ENCODE measurements around the gene CYTH3.
"Not testable (repeated sequence)": the region's sequence is repeated elsewhere in the genome, so short reads cannot be mapped to it uniquely, and the experiment has no call there.

Gene CYTH3

GRCh38 chr7:6291531-6291930 is 19.1 kb upstream of the CYTH3 start:
- Histone ChIP-seq H3K4me1 (ENCODE audit: insufficient read depth, low read length) (no peaks in the 10 kb centered on the region), H3K9ac (ENCODE audit: low read depth, low read length) (no peak overlapping the region), H3K36me3 (ENCODE audit: insufficient read depth, low read length) (no peaks in the 10 kb centered on the region), H3K9me3 (ENCODE audit: control insufficient read depth, insufficient read depth, low read length) (no peaks in the 10 kb centered on the region)

GRCh38 chr7:6290319-6290741 is 17.9 kb upstream of the CYTH3 start:
- no peak overlapping the region for H3K9ac ChIP-seq (ENCODE audit: low read depth, low read length)
- no peaks in the 10 kb centered on the region for H3K9me3 ChIP-seq (ENCODE audit: control insufficient read depth, insufficient read depth, low read length)
- H3K4me1 ChIP-seq (ENCODE audit: insufficient read depth, low read length) = no peaks in the 10 kb centered on the region
- H3K36me3 ChIP-seq (ENCODE audit: insufficient read depth, low read length) = no peaks in the 10 kb centered on the region

- no peak overlapping the region for H3K9ac ChIP-seq (ENCODE audit: low read depth, low read length)
- no peaks in the 10 kb centered on the region for H3K4me1 ChIP-seq (ENCODE audit: insufficient read depth, low read length)
- H3K36me3 ChIP-seq (ENCODE audit: insufficient read depth, low read length) = no peaks in the 10 kb centered on the region
- H3K9me3 ChIP-seq (ENCODE audit: control insufficient read depth, insufficient read depth, low read length) = no peaks in the 10 kb centered on the region; the same call in 1 of the 2 replicates
Observed at GRCh38 chr7:6288270-6288860, 15.9 kb upstream of the CYTH3 start.

- H3K9me3 ChIP-seq (ENCODE audit: control insufficient read depth, insufficient read depth, low read length) = no peaks in the 10 kb centered on the region; the same call in 1 of the 2 replicates
- H3K4me1 ChIP-seq (ENCODE audit: insufficient read depth, low read length) = no peaks in the 10 kb centered on the region
- H3K9ac ChIP-seq (ENCODE audit: low read depth, low read length) = no peak overlapping the region
- H3K36me3 ChIP-seq (ENCODE audit: insufficient read depth, low read length) = no peaks in the 10 kb centered on the region
Observed at GRCh38 chr7:6286486-6286885, 14.1 kb upstream of the CYTH3 start.

- Histone ChIP-seq H3K9ac (ENCODE audit: low read depth, low read length) (no peak overlapping the region), H3K4me1 (ENCODE audit: insufficient read depth, low read length) (no peaks in the 10 kb centered on the region), H3K9me3 (ENCODE audit: control insufficient read depth, insufficient read depth, low read length) (no peaks in the 10 kb centered on the region; the same call in 1 of the 2 replicates), H3K36me3 (ENCODE audit: insufficient read depth, low read length) (no peaks in the 10 kb centered on the region)
Observed at GRCh38 chr7:6284461-6285360, 12.3 kb upstream of the CYTH3 start.

- Histone ChIP-seq H3K4me1 (ENCODE audit: insufficient read depth, low read length) (no peaks in the 10 kb centered on the region), H3K36me3 (ENCODE audit: insufficient read depth, low read length) (no peaks in the 10 kb centered on the region), H3K9ac (ENCODE audit: low read depth, low read length) (no peak overlapping the region), H3K9me3 (ENCODE audit: control insufficient read depth, insufficient read depth, low read length) (no peaks in the 10 kb centered on the region; the same call in 1 of the 2 replicates)
Observed at GRCh38 chr7:6284055-6284400, 11.6 kb upstream of the CYTH3 start.

- not testable (repeated sequence) for H3K9me3 ChIP-seq (ENCODE audit: control insufficient read depth, insufficient read depth, low read length); H3K36me3 ChIP-seq (ENCODE audit: insufficient read depth, low read length); H3K9ac ChIP-seq (ENCODE audit: low read depth, low read length); H3K4me1 ChIP-seq (ENCODE audit: insufficient read depth, low read length)
Observed at GRCh38 chr7:6283391-6284054, 11.1 kb upstream of the CYTH3 start.

- H3K9ac ChIP-seq (ENCODE audit: low read depth, low read length) = no peak overlapping the region
- 0 out of 2 replicates have a peak, but pooled peaks cover 6% of the 10 kb centered on the region for H3K4me1 ChIP-seq (ENCODE audit: insufficient read depth, low read length)
- H3K9me3 ChIP-seq (ENCODE audit: control insufficient read depth, insufficient read depth, low read length) = no peaks in the 10 kb centered on the region; the same call in 1 of the 2 replicates
- no peaks in the 10 kb centered on the region for H3K36me3 ChIP-seq (ENCODE audit: insufficient read depth, low read length)
Observed at GRCh38 chr7:6279937-6280336, 7.5 kb upstream of the CYTH3 start.

- H3K4me1 ChIP-seq (ENCODE audit: insufficient read depth, low read length) = 0 out of 2 replicates have a peak, but pooled peaks cover 6% of the 10 kb centered on the region
- H3K36me3 ChIP-seq (ENCODE audit: insufficient read depth, low read length) = no peaks in the 10 kb centered on the region
- H3K9ac ChIP-seq (ENCODE audit: low read depth, low read length) = no peak overlapping the region
- no peaks in the 10 kb centered on the region for H3K9me3 ChIP-seq (ENCODE audit: control insufficient read depth, insufficient read depth, low read length)
Observed at GRCh38 chr7:6279341-6279740, 6.9 kb upstream of the CYTH3 start.

- H3K4me1 ChIP-seq (ENCODE audit: insufficient read depth, low read length) = 0 out of 2 replicates have a peak, but pooled peaks cover 6% of the 10 kb centered on the region
- H3K36me3 ChIP-seq (ENCODE audit: insufficient read depth, low read length) = no peaks in the 10 kb centered on the region
- no peaks in the 10 kb centered on the region for H3K9me3 ChIP-seq (ENCODE audit: control insufficient read depth, insufficient read depth, low read length)
- H3K9ac ChIP-seq (ENCODE audit: low read depth, low read length) = no peak overlapping the region
Observed at GRCh38 chr7:6278749-6279310, 6.4 kb upstream of the CYTH3 start.

GRCh38 chr7:6277476-6277875 is 5.1 kb upstream of the CYTH3 start:
- H3K36me3 ChIP-seq (ENCODE audit: insufficient read depth, low read length) = no peaks in the 10 kb centered on the region
- H3K9me3 ChIP-seq (ENCODE audit: control insufficient read depth, insufficient read depth, low read length) = no peaks in the 10 kb centered on the region
- H3K4me1 ChIP-seq (ENCODE audit: insufficient read depth, low read length) = peaks cover 12% of the 10 kb centered on the region
- H3K9ac ChIP-seq (ENCODE audit: low read depth, low read length) = no peak overlapping the region

GRCh38 chr7:6276911-6277408 is 4.5 kb upstream of the CYTH3 start:
- Histone ChIP-seq H3K9ac (ENCODE audit: low read depth, low read length) (no peak overlapping the region), H3K4me1 (ENCODE audit: insufficient read depth, low read length) (peaks cover 12% of the 10 kb centered on the region), H3K36me3 (ENCODE audit: insufficient read depth, low read length) (no peaks in the 10 kb centered on the region), H3K9me3 (ENCODE audit: control insufficient read depth, insufficient read depth, low read length) (no peaks in the 10 kb centered on the region)

GRCh38 chr7:6274743-6275142 is 2.3 kb upstream of the CYTH3 start:
- H3K4me1 ChIP-seq (ENCODE audit: insufficient read depth, low read length) = peaks cover 12% of the 10 kb centered on the region
- no peaks in the 10 kb centered on the region for H3K9me3 ChIP-seq (ENCODE audit: control insufficient read depth, insufficient read depth, low read length)
- H3K9ac ChIP-seq (ENCODE audit: low read depth, low read length) = no peak overlapping the region
- H3K36me3 ChIP-seq (ENCODE audit: insufficient read depth, low read length) = no peaks in the 10 kb centered on the region

GRCh38 chr7:6273917-6274630 is 1.6 kb upstream of the CYTH3 start:
- no peak overlapping the region for H3K9ac ChIP-seq (ENCODE audit: low read depth, low read length)
- H3K9me3 ChIP-seq (ENCODE audit: control insufficient read depth, insufficient read depth, low read length) = no peaks in the 10 kb centered on the region
- H3K36me3 ChIP-seq (ENCODE audit: insufficient read depth, low read length) = no peaks in the 10 kb centered on the region
- H3K4me1 ChIP-seq (ENCODE audit: insufficient read depth, low read length) = peaks cover 12% of the 10 kb centered on the region
